GM21723 (cell line): ENCODE data around the gene PDGFC.

Experiments used
- ATAC-seq: cut with Tn5 transposase; IDR thresholded peaks from one replicate; pipeline ENCODE4 v1.9.1; 2021; ENCODE audit warnings: mild to moderate bottlenecking, moderate library complexity; ENCODE audit not compliant: unreplicated experiment

Gene PDGFC, protein sequence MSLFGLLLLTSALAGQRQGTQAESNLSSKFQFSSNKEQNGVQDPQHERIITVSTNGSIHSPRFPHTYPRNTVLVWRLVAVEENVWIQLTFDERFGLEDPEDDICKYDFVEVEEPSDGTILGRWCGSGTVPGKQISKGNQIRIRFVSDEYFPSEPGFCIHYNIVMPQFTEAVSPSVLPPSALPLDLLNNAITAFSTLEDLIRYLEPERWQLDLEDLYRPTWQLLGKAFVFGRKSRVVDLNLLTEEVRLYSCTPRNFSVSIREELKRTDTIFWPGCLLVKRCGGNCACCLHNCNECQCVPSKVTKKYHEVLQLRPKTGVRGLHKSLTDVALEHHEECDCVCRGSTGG

DNA sequence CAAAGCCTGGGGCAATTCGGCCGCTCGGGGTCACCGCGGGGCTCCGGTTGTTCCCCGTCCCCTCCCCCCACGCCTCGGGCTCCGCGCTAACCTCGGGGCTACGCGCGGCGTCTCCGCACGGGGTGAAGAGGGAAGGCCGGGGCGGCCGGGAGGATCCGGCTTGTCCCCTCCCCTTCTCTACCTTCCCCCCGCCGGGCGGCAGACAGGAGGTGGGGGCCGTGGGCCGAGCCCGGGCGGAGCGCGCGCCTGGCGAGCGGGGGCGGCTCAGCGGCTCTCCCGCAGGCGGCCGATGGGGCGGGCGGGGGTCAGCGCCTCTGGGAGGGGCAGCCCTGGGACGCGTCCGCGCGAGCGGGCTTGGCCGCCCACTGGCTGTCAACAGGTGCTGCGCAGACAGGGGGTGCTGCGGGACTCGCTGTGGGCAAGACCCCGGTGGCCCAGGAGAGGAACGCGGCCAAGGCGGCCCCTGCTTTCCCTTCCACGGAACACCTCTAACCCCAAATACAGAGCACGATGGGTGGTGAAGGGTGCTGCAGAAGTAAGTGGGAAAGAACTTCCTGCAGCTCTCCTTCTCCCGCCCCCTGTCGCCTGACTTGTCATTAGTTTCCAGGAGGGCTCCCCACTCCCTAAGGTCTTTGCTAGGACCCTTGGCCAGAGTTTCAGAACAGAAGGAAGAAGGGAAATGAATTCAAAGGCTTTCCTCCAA is at the start of gene PDGFC:
TSS of gene PDGFC (minus strand) at position 124 of the 703 bp plus-strand sequence. CDS start 896 bp downstream, outside the sequence.
- no peak for ATAC-seq

DNA sequence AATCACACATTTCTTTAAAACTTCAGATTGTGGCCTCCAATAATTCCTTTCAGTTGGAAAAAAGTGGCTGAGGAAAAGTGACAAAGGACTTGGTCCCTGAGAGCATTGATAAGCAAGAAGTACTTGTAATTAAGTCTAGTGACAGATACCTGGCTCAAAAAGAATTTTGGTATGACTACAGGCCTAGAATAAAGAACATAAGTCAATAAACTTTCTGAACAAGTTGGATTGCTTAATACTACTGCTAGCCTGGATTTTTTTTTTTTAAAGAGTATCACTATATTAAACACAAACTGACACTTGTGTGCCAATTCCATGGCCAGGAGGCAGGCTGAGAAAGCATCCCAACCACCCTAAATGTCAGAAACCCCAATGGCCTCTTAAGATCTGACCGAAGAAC is 49.3 kb upstream of the PDGFC start:
- no peak for ATAC-seq

DNA sequence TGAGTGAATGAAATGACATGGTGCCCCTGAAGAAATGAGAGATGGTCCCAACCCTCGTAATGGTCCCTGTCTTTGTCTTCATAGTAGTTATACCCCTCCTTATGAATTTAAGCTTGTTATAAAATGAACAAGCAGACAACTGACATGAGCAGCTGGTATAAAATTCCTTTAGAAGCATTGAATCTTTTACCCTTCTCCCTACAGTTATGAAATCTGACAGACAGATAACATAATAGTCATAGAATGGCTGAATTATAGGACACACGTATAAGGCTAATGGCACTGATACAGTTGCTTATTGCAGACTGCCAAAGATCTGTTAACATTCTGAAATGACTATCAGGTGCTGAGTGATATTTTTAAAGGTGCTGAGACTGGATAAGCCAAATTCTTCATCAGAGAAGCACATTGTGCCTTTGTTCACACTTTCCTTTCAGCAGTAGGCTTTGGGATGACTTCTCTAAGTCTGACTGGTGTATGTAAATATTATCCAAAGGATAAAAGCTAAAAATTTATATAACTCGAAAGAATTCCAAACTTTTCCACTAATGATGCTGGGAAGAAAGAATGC is 47.4 kb upstream of the PDGFC start:
- no peak for ATAC-seq

DNA sequence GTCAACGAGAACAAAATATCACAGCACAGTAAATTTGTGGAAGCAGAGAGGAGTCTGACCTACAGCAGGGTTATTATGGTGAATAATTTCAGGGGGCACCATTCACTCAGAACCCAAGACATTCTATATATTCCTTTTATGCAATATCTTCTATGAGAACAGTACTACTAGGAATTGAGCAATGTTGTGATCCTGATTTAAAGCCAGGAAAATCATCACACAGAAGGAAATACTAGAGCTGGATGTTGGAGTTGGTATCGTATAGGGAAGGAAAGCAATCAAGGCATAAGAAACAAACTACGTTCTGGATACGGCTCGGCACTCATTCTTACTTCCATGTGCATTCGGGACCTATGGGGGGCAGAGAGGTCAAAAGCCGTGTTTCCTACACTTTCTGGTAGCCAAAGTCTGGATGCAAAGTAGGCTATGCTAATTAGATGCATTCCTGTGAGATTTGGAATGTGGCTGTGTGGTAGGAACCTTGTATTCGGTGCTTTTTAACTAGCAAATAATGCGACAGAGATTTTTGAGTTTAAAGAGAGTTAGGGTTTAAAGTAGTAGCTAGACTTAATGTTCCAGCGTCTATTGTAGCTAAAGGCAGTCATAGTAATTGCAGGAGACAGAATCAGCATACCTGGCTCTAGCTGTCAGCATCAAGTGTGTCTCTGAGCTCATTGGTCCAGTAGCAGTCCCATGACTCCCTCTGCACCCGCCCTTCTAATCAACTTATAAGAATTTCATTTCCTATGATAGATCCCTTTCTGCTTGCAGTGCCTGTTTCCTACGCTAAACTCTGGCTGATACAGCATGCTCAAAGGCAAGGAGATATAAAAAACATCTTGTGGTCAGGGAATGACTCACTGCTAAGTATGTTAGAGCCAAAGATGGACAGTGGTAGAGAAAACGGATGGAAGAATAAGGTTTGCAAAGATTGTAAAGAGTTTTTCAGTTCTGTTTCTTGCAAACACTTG is 43.3 kb upstream of the PDGFC start:
- no peak for ATAC-seq

DNA sequence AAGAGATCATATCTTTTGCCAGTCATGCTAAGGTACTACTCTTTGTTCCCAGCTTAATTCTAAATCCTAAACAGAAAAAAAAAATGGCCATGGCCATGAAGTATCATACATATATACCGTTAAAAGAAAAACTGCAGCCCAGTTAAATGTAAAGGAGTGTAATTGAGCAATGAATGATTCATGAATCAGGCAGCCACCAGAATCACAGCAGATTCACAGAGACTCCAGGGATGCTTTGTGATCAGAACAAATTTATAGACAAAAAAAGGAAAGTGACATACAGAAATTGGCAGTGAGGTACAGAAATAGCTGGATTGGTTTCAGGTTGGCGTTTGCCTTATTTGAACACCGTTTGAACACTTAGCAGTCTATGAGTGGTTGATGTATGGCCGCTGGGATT is 42.1 kb upstream of the PDGFC start:
- ATAC-seq = no peak

DNA sequence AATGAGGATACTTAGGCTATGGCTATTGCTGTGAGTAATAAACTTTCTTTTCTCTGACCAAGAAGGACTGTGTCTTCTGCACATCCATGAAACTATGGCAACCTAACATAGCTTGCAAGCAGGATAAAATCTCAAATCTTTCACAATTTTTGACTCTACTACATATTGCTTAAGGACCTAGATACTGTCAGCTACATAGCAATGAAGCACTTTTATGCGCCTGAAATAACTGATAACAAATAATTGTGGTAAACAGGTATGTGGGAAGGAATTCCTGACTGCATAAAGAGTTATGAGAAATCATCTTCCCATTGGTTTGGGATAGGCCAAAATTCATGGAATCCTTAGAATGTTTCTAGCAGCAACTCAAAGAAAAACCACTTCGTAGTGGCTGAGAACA is 41.2 kb upstream of the PDGFC start:
- ATAC-seq = no peak

DNA sequence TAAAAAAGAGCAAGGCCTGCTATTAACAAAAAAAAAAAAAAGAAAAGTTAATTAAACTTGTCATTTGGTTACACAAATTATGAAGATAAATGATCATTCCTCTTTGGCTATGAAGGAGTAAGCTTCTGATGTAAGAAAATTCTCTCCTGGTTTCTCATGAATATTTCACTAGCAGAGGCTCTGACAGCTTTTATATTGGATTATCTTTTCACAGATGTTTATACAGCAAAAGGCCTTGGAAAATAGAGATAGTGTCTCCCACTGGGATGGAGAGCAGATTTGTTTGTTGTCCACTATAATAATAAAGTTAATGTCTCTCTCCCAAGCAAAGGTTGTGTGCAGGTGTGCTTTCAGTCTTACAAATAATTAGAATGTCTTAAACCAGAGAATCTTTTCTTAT is 40.7 kb upstream of the PDGFC start:
- no peak for ATAC-seq

DNA sequence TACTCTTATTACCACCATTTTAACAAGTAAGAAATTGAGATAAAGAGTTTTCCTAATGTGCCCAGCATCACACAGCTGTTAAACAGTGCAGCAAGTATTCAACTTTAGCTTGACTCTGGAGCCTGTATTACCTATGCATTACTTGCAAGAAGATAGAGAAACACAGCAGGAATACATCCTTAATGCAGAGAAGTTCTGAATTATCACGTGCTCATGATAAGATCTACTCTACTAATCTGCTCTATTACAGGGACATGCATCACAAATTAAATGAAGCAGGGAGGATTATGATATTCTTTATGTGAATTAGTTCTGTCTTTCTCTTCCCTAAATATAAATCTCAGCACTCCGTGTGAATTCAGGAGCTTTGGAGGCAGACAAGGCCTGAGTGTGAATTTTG is 39.0 kb upstream of the PDGFC start:
- ATAC-seq = no peak

DNA sequence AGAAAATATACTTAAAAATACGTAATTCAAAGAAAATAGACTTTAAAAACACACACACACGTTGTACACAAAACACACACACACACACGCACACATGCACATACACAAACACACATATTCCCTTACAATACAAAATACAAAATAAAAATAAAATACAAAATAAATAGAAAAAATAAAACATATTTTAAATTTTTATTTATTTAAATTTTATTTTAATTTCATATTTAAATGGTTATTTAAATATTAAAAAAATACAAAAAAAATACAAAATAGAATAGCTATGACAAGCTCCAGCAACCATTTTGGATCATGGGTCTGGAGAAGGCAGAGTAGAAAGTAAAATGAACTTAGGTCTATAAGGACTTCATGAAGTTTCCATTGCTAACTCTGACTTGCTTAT is 34.2 kb upstream of the PDGFC start:
- ATAC-seq = no peak

DNA sequence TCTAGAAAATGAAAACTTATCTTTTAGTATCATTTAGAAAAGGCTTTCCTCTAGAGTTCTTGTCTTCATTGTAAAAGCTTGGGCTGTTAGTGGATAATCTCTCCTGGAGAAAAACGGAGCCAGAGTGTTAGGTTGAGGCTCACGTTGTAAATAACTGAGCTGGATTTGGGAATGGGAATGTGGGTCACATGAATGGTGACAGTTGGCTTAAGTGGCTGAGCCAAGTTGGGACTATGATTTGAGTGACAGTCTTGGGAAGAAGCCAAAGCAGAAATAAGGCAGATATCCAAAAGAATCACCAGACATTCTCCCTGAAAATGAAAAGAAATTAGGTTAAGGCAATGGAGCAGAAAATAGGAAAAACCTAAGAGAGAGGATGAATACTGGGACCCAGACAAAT is 33.6 kb upstream of the PDGFC start:
- ATAC-seq = no peak

DNA sequence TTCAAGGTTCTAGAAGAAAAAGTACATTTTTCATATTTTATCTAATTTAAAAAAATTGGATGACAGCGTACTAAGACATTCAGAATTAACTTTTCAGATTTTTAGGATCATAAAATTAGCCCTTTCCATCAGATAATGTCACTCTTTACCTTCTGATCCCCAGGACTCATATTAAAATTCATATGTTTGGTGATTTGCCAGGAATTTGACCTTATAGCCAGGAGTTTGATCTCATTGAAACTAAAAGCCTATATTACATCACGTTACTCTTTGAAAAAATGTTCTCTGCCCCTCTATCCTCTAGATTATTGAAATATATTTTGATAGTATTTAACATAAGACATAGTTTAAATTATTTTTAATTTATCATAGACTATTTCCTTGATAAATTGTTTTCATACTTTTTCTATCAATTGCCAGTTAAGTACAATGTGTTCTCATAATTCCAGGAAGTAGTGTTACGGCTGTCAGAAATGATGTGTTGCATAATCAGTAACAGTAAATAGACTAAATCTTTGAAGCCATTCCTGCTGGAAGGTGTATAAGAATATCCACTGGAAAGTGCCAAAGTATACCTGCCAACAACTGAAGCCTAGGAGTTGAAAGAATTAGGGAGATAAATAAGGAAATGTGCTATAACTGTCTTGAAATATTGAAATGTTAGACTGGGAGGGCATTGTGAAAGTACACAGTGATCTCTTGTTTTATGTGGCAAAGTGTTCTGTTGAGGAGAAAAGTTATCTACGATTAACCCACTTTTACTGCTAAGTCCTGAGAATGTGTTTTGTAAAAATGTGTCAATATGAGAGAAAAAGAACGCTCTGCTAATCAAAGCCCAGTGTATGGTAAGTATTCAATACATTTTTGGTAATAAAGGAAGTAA is 32.9 kb upstream of the PDGFC start:
- ATAC-seq = no peak

DNA sequence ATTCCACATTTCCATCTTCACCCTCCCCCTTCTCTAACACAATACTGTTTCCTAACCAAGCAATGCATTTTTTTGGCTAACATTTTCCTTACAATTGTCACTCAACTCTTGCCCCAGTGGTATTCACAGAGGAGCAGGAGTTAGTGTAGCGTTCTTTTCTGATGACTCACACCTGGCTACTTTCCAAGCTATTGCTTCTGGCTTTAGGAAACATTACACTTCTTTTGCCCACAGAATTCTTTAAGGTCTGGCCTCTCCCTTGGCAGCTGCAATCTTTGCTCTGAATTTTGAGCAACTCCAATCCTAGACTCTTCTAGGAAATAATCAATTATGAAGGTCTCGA is 27.5 kb upstream of the PDGFC start:
- ATAC-seq = no peak

DNA sequence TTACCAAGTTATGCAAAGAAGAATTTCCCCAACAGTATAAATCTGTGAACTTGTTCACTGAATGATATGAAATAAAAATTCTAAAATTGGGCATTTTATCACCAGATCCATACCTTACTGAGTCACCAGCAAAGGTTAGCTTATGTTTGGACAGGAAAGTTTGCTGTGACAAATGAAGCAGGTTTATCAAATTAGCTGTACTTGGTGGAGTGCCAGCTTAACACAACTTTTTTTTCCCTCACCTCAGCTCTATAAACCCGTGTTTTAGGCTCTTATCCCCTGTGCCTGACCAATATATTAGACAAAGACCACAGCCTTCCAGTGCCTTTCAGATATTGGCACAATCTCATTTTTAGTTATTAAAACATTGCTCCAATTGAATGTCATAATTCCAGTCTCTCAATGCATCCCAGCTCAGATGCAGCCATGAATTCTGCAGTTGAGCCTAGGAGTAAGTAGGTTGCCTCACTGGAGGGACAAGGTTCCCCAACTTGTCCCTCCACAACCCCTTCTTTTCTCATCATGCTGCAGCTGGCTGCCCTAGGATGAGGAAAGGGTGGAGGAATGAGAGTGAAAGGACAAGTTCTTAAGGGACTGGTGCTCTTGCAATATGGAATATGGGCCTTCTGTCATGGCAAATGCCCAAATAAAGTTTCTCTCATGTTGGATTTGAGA is 27.0 kb upstream of the PDGFC start:
- ATAC-seq = no peak

DNA sequence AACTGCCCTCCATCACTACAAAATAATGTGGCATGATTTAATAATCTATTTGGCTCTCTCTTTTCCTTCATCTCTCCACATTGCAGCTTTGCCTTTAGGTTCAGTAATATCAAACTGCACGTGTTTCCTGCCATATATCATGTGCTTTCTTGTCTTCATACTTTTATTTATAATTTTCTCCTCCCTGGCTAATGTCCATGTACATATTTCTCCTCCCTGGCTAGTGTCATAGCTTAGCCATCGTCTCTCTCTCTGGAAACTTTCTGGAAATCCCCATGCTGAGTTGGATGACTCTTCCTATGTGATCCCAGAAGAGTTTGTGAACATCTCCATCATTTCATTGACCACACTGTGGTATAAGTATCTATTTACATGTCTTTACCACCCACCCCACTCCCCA is 21.3 kb upstream of the PDGFC start:
- no peak for ATAC-seq

DNA sequence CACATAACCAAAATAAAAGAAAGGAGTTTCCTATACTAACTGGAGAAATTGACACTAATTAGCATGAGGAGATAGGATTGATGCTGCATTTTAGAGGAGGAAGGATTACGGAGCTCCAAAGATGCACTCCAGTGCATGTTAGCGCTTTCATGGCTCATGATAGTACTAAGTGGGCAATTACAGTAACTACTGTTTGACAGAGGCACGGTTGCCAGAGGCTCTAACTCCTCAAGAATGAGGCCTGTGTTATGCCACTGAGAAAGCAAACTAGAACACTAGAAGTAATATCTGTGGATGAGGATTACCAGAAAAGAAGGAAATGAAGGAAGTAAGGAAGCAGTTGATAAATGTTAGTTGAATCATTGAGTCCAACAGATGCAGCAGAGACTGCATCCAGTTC is 19.6 kb upstream of the PDGFC start:
- ATAC-seq = no peak

DNA sequence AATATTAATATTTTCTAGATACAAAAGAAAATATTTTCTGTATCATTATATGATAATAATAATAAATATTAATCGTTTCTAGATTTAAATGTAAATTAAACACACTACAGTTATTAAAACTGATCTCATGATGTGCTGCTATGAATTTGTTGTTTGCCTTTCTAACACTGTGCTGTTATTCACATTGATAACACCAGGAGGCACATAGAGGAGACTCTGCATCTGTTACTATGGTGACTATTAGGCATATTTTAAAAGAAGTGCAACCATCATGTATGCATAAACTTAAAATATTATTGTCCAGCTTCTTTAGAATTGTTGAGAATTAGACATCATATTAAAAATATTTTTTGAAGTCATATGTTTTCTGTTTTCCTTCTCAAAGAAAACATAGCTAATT is 11.8 kb upstream of the PDGFC start:
- ATAC-seq = no peak

DNA sequence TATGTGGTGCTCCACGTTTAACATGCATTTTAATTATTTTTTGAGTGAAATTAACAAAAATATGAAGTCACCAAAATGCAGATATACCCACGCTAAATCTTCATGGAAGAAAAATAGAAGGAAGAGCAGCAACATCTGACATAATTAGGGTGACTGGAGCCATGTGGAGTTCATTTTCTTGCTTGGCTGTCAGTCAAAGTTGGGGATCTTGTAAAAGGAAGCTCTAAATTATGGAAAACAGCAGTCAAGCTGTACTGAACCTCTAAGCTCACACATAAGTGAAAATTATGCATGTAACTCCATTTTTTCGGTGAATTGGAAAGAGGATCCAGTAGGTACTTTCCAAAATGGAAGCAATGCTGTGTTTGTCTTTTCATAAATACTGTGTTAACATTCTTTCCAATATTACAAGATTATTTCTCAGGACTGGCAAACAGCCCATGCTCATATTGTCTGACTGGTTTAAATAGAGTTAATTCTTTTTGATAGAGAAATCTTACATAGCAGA is 9.7 kb upstream of the PDGFC start:
- ATAC-seq = no peak

DNA sequence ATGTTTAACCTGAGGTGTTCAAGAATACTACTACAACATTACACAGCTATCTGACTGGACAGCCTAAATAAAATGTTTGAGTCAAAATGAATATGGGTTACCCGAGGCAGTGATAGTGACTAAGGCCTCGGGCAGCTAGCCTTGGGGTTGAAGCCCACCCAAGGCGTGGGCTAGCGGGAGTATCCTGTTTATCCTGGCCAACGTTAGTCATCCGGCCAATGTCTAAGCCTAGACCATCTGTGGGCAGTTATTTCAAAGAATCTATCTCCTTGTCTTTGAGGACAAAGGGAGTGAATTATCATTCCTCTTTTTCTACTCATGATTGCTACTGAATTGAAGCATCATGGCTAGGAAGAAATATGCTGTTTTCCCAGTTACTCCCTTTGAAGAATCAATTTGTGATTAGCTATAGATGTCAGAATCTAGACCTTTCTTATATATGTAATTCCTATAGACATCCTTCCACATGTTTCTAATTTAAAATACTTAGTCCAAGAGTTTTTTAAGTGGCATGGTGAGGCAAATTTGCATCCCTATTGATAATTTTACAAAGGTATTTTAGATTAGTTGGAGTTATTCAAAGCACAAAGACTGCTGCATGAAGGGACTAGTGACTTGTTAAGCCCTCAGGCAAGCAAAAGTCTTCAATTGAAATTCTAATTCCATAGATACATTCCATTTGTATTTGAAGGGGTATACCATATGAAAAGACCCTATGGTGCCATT is 6.0 kb upstream of the PDGFC start:
- ATAC-seq = no peak

DNA sequence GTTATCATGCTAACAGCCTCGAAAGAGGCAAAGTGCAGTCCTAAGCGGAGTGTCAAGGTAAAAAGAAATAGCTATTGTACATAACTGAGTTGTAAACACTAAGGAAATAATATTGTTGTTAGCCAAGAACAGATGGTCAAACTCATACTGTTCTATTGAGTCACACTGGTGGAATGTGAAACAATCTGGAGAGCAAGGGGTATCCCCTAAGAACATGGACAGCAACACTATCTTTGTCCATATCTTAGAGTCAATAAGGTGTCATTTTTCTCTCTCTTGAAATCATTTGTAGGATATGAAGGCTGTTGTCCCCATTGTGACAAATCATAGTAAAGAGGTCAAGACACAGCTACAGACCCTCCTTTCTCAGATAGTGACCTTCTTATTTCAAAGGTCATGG is 4.5 kb upstream of the PDGFC start:
- no peak for ATAC-seq
